NCI-H526 (cell line): Measurements from ENCODE around the gene TMEM240.
"Not testable (repeated sequence)": the region's sequence is repeated elsewhere in the genome, so short reads cannot be mapped to it uniquely, and the experiment has no call there.

Experiments
- DNase-seq, 2 experiments: peaks; one replicate each; lab custom pipeline; 2025; lab: John Stamatoyannopoulos, UW

Gene TMEM240

GRCh38 chr1:1495461-1495975 is 44.9 kb downstream of the TMEM240 start:
- not testable (repeated sequence) for DNase-seq

GRCh38 chr1:1494311-1494710 is 46.1 kb downstream of the TMEM240 start:
- not testable (repeated sequence) for DNase-seq

GRCh38 chr1:1491601-1492000 is 48.8 kb downstream of the TMEM240 start:
- DNase-seq: no peak

- no peak for DNase-seq
Observed at GRCh38 chr1:1490633-1491230, 49.7 kb downstream of the TMEM240 start.

GRCh38 chr1:1489861-1490260 is 50.6 kb downstream of the TMEM240 start:
- no peak for DNase-seq

GRCh38 chr1:1489231-1489630 is 51.2 kb downstream of the TMEM240 start:
- DNase-seq: no peak

GRCh38 chr1:1487701-1488100 is 52.7 kb downstream of the TMEM240 start:
- DNase-seq: no peak

- not testable (repeated sequence) for DNase-seq
Observed at GRCh38 chr1:1485755-1486317, 54.6 kb downstream of the TMEM240 start.

GRCh38 chr1:1484976-1485750 is 55.3 kb downstream of the TMEM240 start:
- not testable (repeated sequence) for DNase-seq
